Endometrium (tissue), 2 donors: ENCODE measurements around the gene TMC1.

Experiments used
- FAIRE-seq: peaks from 2 replicates; lab custom pipeline; 2012; peaks lifted over from hg19 to GRCh38; lab: Jason Lieb, UNC
- donor health status: control.
- donor health status: control.

The TMC1 gene

GRCh38 chr9:72872718-72873117 is 351.3 kb downstream of the TMC1 start:
- FAIRE-seq: peak; percentile 70

GRCh38 chr9:72873456-72873855 is 352.0 kb downstream of the TMC1 start:
- FAIRE-seq: peak; percentile 99

- no peak for FAIRE-seq
Observed at GRCh38 chr9:72874344-72874743, 352.9 kb downstream of the TMC1 start.

- FAIRE-seq: no peak
Observed at GRCh38 chr9:72875221-72875620, 353.8 kb downstream of the TMC1 start.

GRCh38 chr9:72880821-72881220 is 359.4 kb downstream of the TMC1 start:
- no peak for FAIRE-seq

- FAIRE-seq: no peak
Observed at GRCh38 chr9:72882117-72882775, 360.8 kb downstream of the TMC1 start.

- FAIRE-seq: no peak
Observed at GRCh38 chr9:72883875-72884274, 362.5 kb downstream of the TMC1 start.

- no peak for FAIRE-seq
Observed at GRCh38 chr9:72884508-72884907, 363.1 kb downstream of the TMC1 start.
